ENCODE results near the gene DOCK3.
"Not testable (repeated sequence)": the region's sequence is repeated elsewhere in the genome, so short reads cannot be mapped to it uniquely, and the experiment has no call there.

The DOCK3 gene

GRCh38 chr3:51141573-51141972, 466.8 kb downstream of the DOCK3 start:
- DNase-seq (ENCODE audit: insufficient read length, low spot score) (no peak), FAIRE-seq (no peak)
- TF ChIP-seq SPI1 (IDR thresholded peaks at IDR 0.05; ENCODE audit: low read depth, low read length): no peak
- TF ChIP-seq POLR2AphosphoS5 (IDR thresholded peaks at IDR 0.05; ENCODE audit: low read depth, low read length): no peak
- TF ChIP-seq PAX5 (IDR thresholded peaks at IDR 0.05; ENCODE audit: insufficient read depth, low read length, severe bottlenecking): no peak
- TF ChIP-seq POU2F2 (IDR thresholded peaks at IDR 0.05; ENCODE audit: low read depth, low read length): no peak
- no peak for TF ChIP-seq TAF1 (IDR thresholded peaks at IDR 0.05; ENCODE audit: low read depth, low read length)
- no peak for TF ChIP-seq POLR2A (IDR thresholded peaks at IDR 0.05; ENCODE audit: low read depth, low read length)

GRCh38 chr3:51145811-51146585, 471.3 kb downstream of the DOCK3 start:
- FAIRE-seq: no peak
- TF ChIP-seq POU2F2 (IDR thresholded peaks at IDR 0.05; ENCODE audit: low read depth, low read length) (no peak), TAF1 (IDR thresholded peaks at IDR 0.05; ENCODE audit: low read depth, low read length) (no peak), POLR2A (IDR thresholded peaks at IDR 0.05; ENCODE audit: low read depth, low read length) (no peak), PAX5 (IDR thresholded peaks at IDR 0.05; ENCODE audit: insufficient read depth, low read length, severe bottlenecking) (no peak), SPI1 (IDR thresholded peaks at IDR 0.05; ENCODE audit: low read depth, low read length) (no peak), POLR2AphosphoS5 (IDR thresholded peaks at IDR 0.05; ENCODE audit: low read depth, low read length) (no peak)
- DNase-seq (ENCODE audit: insufficient read length, low spot score): no peak

- no peak for FAIRE-seq
Measured at GRCh38 chr3:51146781-51147180, 472.1 kb downstream of the DOCK3 start.

GRCh38 chr3:51156147-51156546, 481.4 kb downstream of the DOCK3 start:
- no peak for FAIRE-seq

More at GRCh38 chr3:51146781-51147180, 472.1 kb downstream of the DOCK3 start:
- DNase-seq (ENCODE audit: insufficient read length, low spot score): no peak
- no peak for TF ChIP-seq TAF1 (IDR thresholded peaks at IDR 0.05; ENCODE audit: low read depth, low read length)
- TF ChIP-seq PAX5 (IDR thresholded peaks at IDR 0.05; ENCODE audit: insufficient read depth, low read length, severe bottlenecking): no peak
- no peak for TF ChIP-seq POLR2AphosphoS5 (IDR thresholded peaks at IDR 0.05; ENCODE audit: low read depth, low read length)
- no peak for TF ChIP-seq SPI1 (IDR thresholded peaks at IDR 0.05; ENCODE audit: low read depth, low read length)
- no peak for TF ChIP-seq POU2F2 (IDR thresholded peaks at IDR 0.05; ENCODE audit: low read depth, low read length)
- TF ChIP-seq POLR2A (IDR thresholded peaks at IDR 0.05; ENCODE audit: low read depth, low read length): no peak

GRCh38 chr3:51163051-51163450, 488.3 kb downstream of the DOCK3 start:
- DNase-seq (ENCODE audit: insufficient read length, low spot score) (no peak), FAIRE-seq (no peak)
- TF ChIP-seq POU2F2 (IDR thresholded peaks at IDR 0.05; ENCODE audit: low read depth, low read length) (no peak), TAF1 (IDR thresholded peaks at IDR 0.05; ENCODE audit: low read depth, low read length) (no peak), POLR2A (IDR thresholded peaks at IDR 0.05; ENCODE audit: low read depth, low read length) (no peak), PAX5 (IDR thresholded peaks at IDR 0.05; ENCODE audit: insufficient read depth, low read length, severe bottlenecking) (no peak), SPI1 (IDR thresholded peaks at IDR 0.05; ENCODE audit: low read depth, low read length) (no peak), POLR2AphosphoS5 (IDR thresholded peaks at IDR 0.05; ENCODE audit: low read depth, low read length) (no peak)

More at GRCh38 chr3:51156147-51156546, 481.4 kb downstream of the DOCK3 start:
- no peak for DNase-seq (ENCODE audit: insufficient read length, low spot score)
- no peak for TF ChIP-seq POLR2AphosphoS5 (IDR thresholded peaks at IDR 0.05; ENCODE audit: low read depth, low read length)

GRCh38 chr3:51173518-51174271, 499.0 kb downstream of the DOCK3 start:
- DNase-seq (ENCODE audit: insufficient read length, low spot score): no peak
- TF ChIP-seq TAF1 (IDR thresholded peaks at IDR 0.05; ENCODE audit: low read depth, low read length): no peak
- no peak for TF ChIP-seq SPI1 (IDR thresholded peaks at IDR 0.05; ENCODE audit: low read depth, low read length)
- TF ChIP-seq POLR2AphosphoS5 (IDR thresholded peaks at IDR 0.05; ENCODE audit: low read depth, low read length): no peak
- no peak for TF ChIP-seq POLR2A (IDR thresholded peaks at IDR 0.05; ENCODE audit: low read depth, low read length)
- no peak for TF ChIP-seq POU2F2 (IDR thresholded peaks at IDR 0.05; ENCODE audit: low read depth, low read length)
- no peak for TF ChIP-seq PAX5 (IDR thresholded peaks at IDR 0.05; ENCODE audit: insufficient read depth, low read length, severe bottlenecking)
- no peak for FAIRE-seq

- FAIRE-seq (no peak), DNase-seq (ENCODE audit: insufficient read length, low spot score) (no peak)
- TF ChIP-seq POU2F2 (IDR thresholded peaks at IDR 0.05; ENCODE audit: low read depth, low read length): no peak
Measured at GRCh38 chr3:51176923-51177322, 502.2 kb downstream of the DOCK3 start.

GRCh38 chr3:51186446-51186845, 511.7 kb downstream of the DOCK3 start:
- not testable (repeated sequence) for FAIRE-seq; DNase-seq (ENCODE audit: insufficient read length, low spot score)

- TF ChIP-seq SPI1 (IDR thresholded peaks at IDR 0.05; ENCODE audit: low read depth, low read length): no peak
- no peak for TF ChIP-seq PAX5 (IDR thresholded peaks at IDR 0.05; ENCODE audit: insufficient read depth, low read length, severe bottlenecking)
- TF ChIP-seq POLR2A (IDR thresholded peaks at IDR 0.05; ENCODE audit: low read depth, low read length): no peak
- no peak for TF ChIP-seq POU2F2 (IDR thresholded peaks at IDR 0.05; ENCODE audit: low read depth, low read length)
- TF ChIP-seq TAF1 (IDR thresholded peaks at IDR 0.05; ENCODE audit: low read depth, low read length): no peak
- TF ChIP-seq POLR2AphosphoS5 (IDR thresholded peaks at IDR 0.05; ENCODE audit: low read depth, low read length): no peak
- FAIRE-seq (no peak), DNase-seq (ENCODE audit: insufficient read length, low spot score) (no peak)
Measured at GRCh38 chr3:51190199-51190598, 515.5 kb downstream of the DOCK3 start.

- DNase-seq (ENCODE audit: insufficient read length, low spot score): no peak
- no peak for FAIRE-seq
- TF ChIP-seq POLR2AphosphoS5 (IDR thresholded peaks at IDR 0.05; ENCODE audit: low read depth, low read length): no peak
Measured at GRCh38 chr3:51190827-51191226, 516.1 kb downstream of the DOCK3 start.

Measured in GM12891 (cell line).